ENCODE results near the gene OGDH. TPM values are rescaled to one million over a fixed set of nuclear protein-coding genes. Genes with fewer than 3 reads are reported as not detected.

Gene OGDH
- total RNA-seq, 1 donor from 2014 or later = 67.1 TPM

GRCh38 chr7:44655341-44655740 is 48.9 kb downstream of the OGDH start:
- Mint-ChIP-seq H3K4me1 (ENCODE audit: unreplicated experiment) (no peaks in the 10 kb centered on the region), H3K4me3 (ENCODE audit: unreplicated experiment) (no peak overlapping the region), H3K27me3 (ENCODE audit: unreplicated experiment) (no peaks in the 10 kb centered on the region), H3K9me3 (ENCODE audit: unreplicated experiment) (no peaks in the 10 kb centered on the region), H3K27ac (ENCODE audit: unreplicated experiment) (no peak overlapping the region), H3K36me3 (ENCODE audit: low read depth, unreplicated experiment) (peaks cover 33% of the 10 kb centered on the region)
- TF ChIP-seq CTCF (IDR thresholded peaks at IDR 0.05; ENCODE audit: unreplicated experiment) = no peak
- DNase-seq (ENCODE audit: low spot score) = no peak

- Mint-ChIP-seq H3K9me3 (ENCODE audit: unreplicated experiment) (peaks cover 5% of the 10 kb centered on the region), H3K4me1 (ENCODE audit: unreplicated experiment) (no peaks in the 10 kb centered on the region), H3K4me3 (ENCODE audit: unreplicated experiment) (no peak overlapping the region), H3K27me3 (ENCODE audit: unreplicated experiment) (peaks cover 2% of the 10 kb centered on the region), H3K27ac (ENCODE audit: unreplicated experiment) (no peak overlapping the region), H3K36me3 (ENCODE audit: low read depth, unreplicated experiment) (peaks cover 42% of the 10 kb centered on the region)
- no peak for DNase-seq (ENCODE audit: low spot score)
- TF ChIP-seq CTCF (IDR thresholded peaks at IDR 0.05; ENCODE audit: unreplicated experiment) = no peak
These were observed 52.6 kb downstream of the OGDH start for GRCh38 chr7:44658979-44659378.

GRCh38 chr7:44661233-44661632 is 54.8 kb downstream of the OGDH start:
- no peak for DNase-seq (ENCODE audit: low spot score)
- no peak for TF ChIP-seq CTCF (IDR thresholded peaks at IDR 0.05; ENCODE audit: unreplicated experiment)
- Mint-ChIP-seq H3K9me3 (ENCODE audit: unreplicated experiment) (peaks cover 5% of the 10 kb centered on the region), H3K36me3 (ENCODE audit: low read depth, unreplicated experiment) (peaks cover 40% of the 10 kb centered on the region), H3K4me3 (ENCODE audit: unreplicated experiment) (peak overlapping the region; percentile 58), H3K27me3 (ENCODE audit: unreplicated experiment) (peaks cover 2% of the 10 kb centered on the region), H3K27ac (ENCODE audit: unreplicated experiment) (no peak overlapping the region), H3K4me1 (ENCODE audit: unreplicated experiment) (no peaks in the 10 kb centered on the region)

GRCh38 chr7:44664780-44665461 is 58.5 kb downstream of the OGDH start:
- TF ChIP-seq CTCF (IDR thresholded peaks at IDR 0.05; ENCODE audit: unreplicated experiment) = no peak
- peaks cover 20% of the 10 kb centered on the region for H3K36me3 Mint-ChIP-seq (ENCODE audit: low read depth, unreplicated experiment)
- H3K4me1 Mint-ChIP-seq (ENCODE audit: unreplicated experiment) = no peaks in the 10 kb centered on the region
- no peak overlapping the region for H3K27ac Mint-ChIP-seq (ENCODE audit: unreplicated experiment)
- DNase-seq (ENCODE audit: low spot score) = no peak
- H3K9me3 Mint-ChIP-seq (ENCODE audit: unreplicated experiment) = peaks cover 5% of the 10 kb centered on the region
- H3K27me3 Mint-ChIP-seq (ENCODE audit: unreplicated experiment) = peaks cover 2% of the 10 kb centered on the region
- no peak overlapping the region for H3K4me3 Mint-ChIP-seq (ENCODE audit: unreplicated experiment)

- H3K27ac Mint-ChIP-seq (ENCODE audit: unreplicated experiment) = no peak overlapping the region
- no peaks in the 10 kb centered on the region for H3K4me1 Mint-ChIP-seq (ENCODE audit: unreplicated experiment)
- TF ChIP-seq CTCF (IDR thresholded peaks at IDR 0.05; ENCODE audit: unreplicated experiment) = no peak
- H3K4me3 Mint-ChIP-seq (ENCODE audit: unreplicated experiment) = no peak overlapping the region
- DNase-seq (ENCODE audit: low spot score) = no peak
- H3K9me3 Mint-ChIP-seq (ENCODE audit: unreplicated experiment) = peaks cover 5% of the 10 kb centered on the region
- H3K36me3 Mint-ChIP-seq (ENCODE audit: low read depth, unreplicated experiment) = peaks cover 13% of the 10 kb centered on the region
- peaks cover 2% of the 10 kb centered on the region for H3K27me3 Mint-ChIP-seq (ENCODE audit: unreplicated experiment)
These were observed 59.2 kb downstream of the OGDH start for GRCh38 chr7:44665531-44666213.
